Naive thymus-derived CD8-positive, alpha-beta T cell (primary cell): ENCODE measurements around the gene PDPR. TPM values are rescaled to one million over a fixed set of nuclear protein-coding genes. Genes with fewer than 3 reads are reported as not detected.
"Not testable (repeated sequence)": the region's sequence is repeated elsewhere in the genome, so short reads cannot be mapped to it uniquely, and the experiment has no call there.

Experiments used
- ATAC-seq, 2 donors: fragments of 150-1000 bp; cut with Tn5 transposase in 1 of 2; sonication (Bioruptor Pico), chemical (Tn5 transposase) in 1 of 2; 1 replicate in 1 of 2; 2 replicates in 1 of 2; pipeline ENCODE4 v1.10.0; 2021; ENCODE audit warnings: mild to moderate bottlenecking in 2 of 2, moderate library complexity in 2 of 2
- POLR2A ChIA-PET: fragments of 350-600 bp; sonication (Branson Sonifier 250); formaldehyde crosslinking; loops from one replicate; lab custom pipeline; 2021; ENCODE audit warnings: antibody characterized with exemption; lab: Charles Lee
- DNase-seq, 10 donors: peaks; one replicate each; pipeline versions ENCODE4 v3.0.0 to v3.0.0-alpha.2; 2020 to 2022
- H3K27ac Mint-ChIP-seq, 10 donors: one replicate each; pipeline ENCODE4 v1.8.0; 2020 to 2022; ENCODE audit warnings: mild to moderate bottlenecking in 10 of 10, mixed read lengths in 10 of 10, moderate library complexity in 4 of 10, inconsistent platforms in 1 of 10
- H3K27me3 Mint-ChIP-seq, 5 donors: one replicate each; pipeline ENCODE4 v1.8.0; 2021 to 2022; ENCODE audit warnings: mixed read lengths in 5 of 5
- H3K36me3 Mint-ChIP-seq, 3 donors: one replicate each; pipeline ENCODE4 v1.8.0; 2020 to 2022; ENCODE audit warnings: mixed read lengths in 3 of 3, mild to moderate bottlenecking in 2 of 3, inconsistent platforms in 1 of 3
- H3K4me1 Mint-ChIP-seq, 4 donors: one replicate each; pipeline ENCODE4 v1.8.0; 2021 to 2022; ENCODE audit warnings: mixed read lengths in 4 of 4
- H3K4me3 Mint-ChIP-seq, 10 donors: one replicate each; pipeline ENCODE4 v1.8.0; 2020 to 2022; ENCODE audit warnings: mild to moderate bottlenecking in 10 of 10, mixed read lengths in 10 of 10, moderate library complexity in 6 of 10, inconsistent platforms in 1 of 10
- H3K9me3 Mint-ChIP-seq, 9 donors: one replicate each; pipeline ENCODE4 v1.8.0; 2020 to 2022; ENCODE audit warnings: mixed read lengths in 9 of 9, mild to moderate bottlenecking in 3 of 9, inconsistent platforms in 1 of 9, moderate library complexity in 1 of 9
- polyA plus RNA-seq, 3 donors: library from polyadenylated mRNA; unstranded; fragments of 300-500 nt; fragmentation: Illumina TruSeq; gene quantifications; one replicate each; pipeline ENCODE4 v1.2.3, GENCODE V29; 2021
- total RNA-seq, 8 experiments: library from RNA in 2 of 8; stranded (reverse) in 2 of 8; gene quantifications; one replicate each; pipeline ENCODE4 v1.2.3 and lab custom pipeline; 2021 to 2026

The PDPR gene
- total and polyA plus RNA-seq, 5 experiments from 2014 or later: 5.5 to 31.6 (median 11.5) TPM

GRCh38 chr16:70142739-70143138 lies 28.6 kb downstream of the PDPR start:
- DNase-seq, H3K9me3 Mint-ChIP-seq, H3K27ac Mint-ChIP-seq, H3K4me1 Mint-ChIP-seq, ATAC-seq, H3K27me3 Mint-ChIP-seq, H3K4me3 Mint-ChIP-seq, POLR2A ChIA-PET: not testable (repeated sequence)
- peaks cover 0 to 86% (median 12%) of the 10 kb centered on the region in 3 donors for H3K36me3 Mint-ChIP-seq

GRCh38 chr16:70143231-70143895 lies 29.2 kb downstream of the PDPR start:
- POLR2A ChIA-PET, H3K4me3 Mint-ChIP-seq, H3K9me3 Mint-ChIP-seq, DNase-seq, H3K4me1 Mint-ChIP-seq, H3K27me3 Mint-ChIP-seq, ATAC-seq: not testable (repeated sequence)
- Mint-ChIP-seq H3K36me3 (peaks cover 0 to 86% (median 11%) of the 10 kb centered on the region in 3 donors), H3K27ac (peak overlapping the region in 1 of 10 donors; percentile 2)

GRCh38 chr16:70147853-70148252 lies 33.7 kb downstream of the PDPR start:
- H3K36me3 Mint-ChIP-seq: peaks cover 0 to 45% (median 23%) of the 10 kb centered on the region in 3 donors
- POLR2A ChIA-PET, H3K27me3 Mint-ChIP-seq, H3K9me3 Mint-ChIP-seq, ATAC-seq, H3K4me3 Mint-ChIP-seq, H3K4me1 Mint-ChIP-seq, DNase-seq, H3K27ac Mint-ChIP-seq: not testable (repeated sequence)

GRCh38 chr16:70148453-70148852 lies 34.3 kb downstream of the PDPR start:
- ATAC-seq, DNase-seq, H3K27ac Mint-ChIP-seq, POLR2A ChIA-PET, H3K9me3 Mint-ChIP-seq, H3K4me1 Mint-ChIP-seq, H3K27me3 Mint-ChIP-seq, H3K4me3 Mint-ChIP-seq: not testable (repeated sequence)
- H3K36me3 Mint-ChIP-seq: peaks cover 2 to 39% (median 24%) of the 10 kb centered on the region in 3 donors

GRCh38 chr16:70149296-70149695 lies 35.2 kb downstream of the PDPR start:
- H3K4me1 Mint-ChIP-seq, H3K4me3 Mint-ChIP-seq, ATAC-seq, H3K9me3 Mint-ChIP-seq, DNase-seq, H3K27me3 Mint-ChIP-seq, POLR2A ChIA-PET: not testable (repeated sequence)
- peak overlapping the region in 2 of 10 donors; percentile 58 to 82 for H3K27ac Mint-ChIP-seq
- peaks cover 3 to 32% (median 24%) of the 10 kb centered on the region in 3 donors for H3K36me3 Mint-ChIP-seq

- peak overlapping the region in 4 of 10 donors; percentile 19 to 39 (median 28) for H3K27ac Mint-ChIP-seq
- no peaks in the 10 kb centered on the region for H3K27me3 Mint-ChIP-seq
- no peak for ATAC-seq
These were observed 37.3 kb downstream of the PDPR start for GRCh38 chr16:70151391-70151790.

GRCh38 chr16:70151941-70152509 lies 37.9 kb downstream of the PDPR start:
- Mint-ChIP-seq H3K27me3 (no peaks in the 10 kb centered on the region), H3K9me3 (no peaks in the 10 kb centered on the region), H3K27ac (peak overlapping the region in 4 of 10 donors; percentile 19 to 76 (median 61)), H3K36me3 (peaks cover 4 to 28% (median 14%) of the 10 kb centered on the region in 3 donors), H3K4me1 (peaks cover 0 to 2% (median 0%) of the 10 kb centered on the region in 4 donors), H3K4me3 (no peak overlapping the region)
- no peak for DNase-seq
- ATAC-seq: no peak
- POLR2A ChIA-PET: interaction anchor here (0.6 kb wide), 1 partner anchor 200 kb away, joined by 6 read pairs; no protein-coding TSS in a partner anchor

More at GRCh38 chr16:70151391-70151790, 37.3 kb downstream of the PDPR start:
- POLR2A ChIA-PET: no interaction called here
- Mint-ChIP-seq H3K9me3 (no peaks in the 10 kb centered on the region), H3K4me1 (peaks cover 0 to under 1% (median 0%) of the 10 kb centered on the region in 4 donors), H3K36me3 (peaks cover 3 to 22% (median 14%) of the 10 kb centered on the region in 3 donors), H3K4me3 (no peak overlapping the region)
- DNase-seq: no peak

- Mint-ChIP-seq H3K4me3 (no peak overlapping the region), H3K27me3 (no peaks in the 10 kb centered on the region), H3K36me3 (peaks cover 8 to 35% (median 10%) of the 10 kb centered on the region in 3 donors), H3K4me1 (peaks cover 0 to 3% (median 0%) of the 10 kb centered on the region in 4 donors), H3K27ac (peak overlapping the region in 3 of 10 donors; percentile 22 to 70 (median 56)), H3K9me3 (no peaks in the 10 kb centered on the region)
- ATAC-seq (no peak), DNase-seq (no peak)
- POLR2A ChIA-PET: interaction anchor here (0.6 kb wide), 2 partner anchors 126 to 200 kb away, joined by 4 to 6 read pairs; no protein-coding TSS in a partner anchor
These were observed 38.6 kb downstream of the PDPR start for GRCh38 chr16:70152578-70153302.

- not testable (repeated sequence) for H3K4me1 Mint-ChIP-seq, ATAC-seq, H3K4me3 Mint-ChIP-seq
These were observed 40.6 kb downstream of the PDPR start for GRCh38 chr16:70154736-70155135.

GRCh38 chr16:70156207-70156978 lies 42.3 kb downstream of the PDPR start:
- ATAC-seq: no peak
- POLR2A ChIA-PET: no interaction called here
- H3K9me3 Mint-ChIP-seq: no peaks in the 10 kb centered on the region
- peaks cover 0 to 3% (median 0%) of the 10 kb centered on the region in 4 donors for H3K4me1 Mint-ChIP-seq
- H3K27me3 Mint-ChIP-seq: no peaks in the 10 kb centered on the region
- peaks cover 0 to 32% (median 8%) of the 10 kb centered on the region in 3 donors for H3K36me3 Mint-ChIP-seq
- H3K4me3 Mint-ChIP-seq: no peak overlapping the region
- peak overlapping the region in 4 of 10 donors; percentile 1 to 54 (median 8) for H3K27ac Mint-ChIP-seq
- no peak for DNase-seq

More at GRCh38 chr16:70154736-70155135, 40.6 kb downstream of the PDPR start:
- H3K27me3 Mint-ChIP-seq, DNase-seq, POLR2A ChIA-PET, H3K9me3 Mint-ChIP-seq: not testable (repeated sequence)
- Mint-ChIP-seq H3K36me3 (peaks cover 0 to 33% (median 8%) of the 10 kb centered on the region in 3 donors), H3K27ac (peak overlapping the region in 1 of 10 donors; percentile 18)

GRCh38 chr16:70157105-70157476 lies 43.0 kb downstream of the PDPR start:
- ATAC-seq (no peak), DNase-seq (no peak)
- Mint-ChIP-seq H3K4me3 (no peak overlapping the region), H3K4me1 (peaks cover 0 to 3% (median 0%) of the 10 kb centered on the region in 4 donors), H3K27ac (peak overlapping the region in 2 of 10 donors; percentile 15 to 20), H3K27me3 (no peaks in the 10 kb centered on the region), H3K36me3 (peaks cover 0 to 26% (median 8%) of the 10 kb centered on the region in 3 donors), H3K9me3 (no peaks in the 10 kb centered on the region)
- POLR2A ChIA-PET: no interaction called here
